Measurements from ENCODE around the gene LBHD1.

The LBHD1 gene

GRCh38 chr11:62712861-62713260, 40.8 kb upstream of the LBHD1 start:
- no peak for TF ChIP-seq CTCF (IDR thresholded peaks at IDR 0.05; ENCODE audit: insufficient read depth, missing control alignments)
- no peak for FAIRE-seq
- DNase-seq (ENCODE audit: insufficient read length, low spot score): no peak

- FAIRE-seq (no peak), DNase-seq (ENCODE audit: insufficient read length, low spot score) (no peak)
- no peak for TF ChIP-seq CTCF (IDR thresholded peaks at IDR 0.05; ENCODE audit: insufficient read depth, missing control alignments)
Measured at GRCh38 chr11:62712276-62712812, 40.3 kb upstream of the LBHD1 start.

GRCh38 chr11:62710001-62710345, 37.9 kb upstream of the LBHD1 start:
- DNase-seq (ENCODE audit: insufficient read length, low spot score) (no peak), FAIRE-seq (no peak)
- TF ChIP-seq CTCF (IDR thresholded peaks at IDR 0.05; ENCODE audit: insufficient read depth, missing control alignments): no peak

DNA sequence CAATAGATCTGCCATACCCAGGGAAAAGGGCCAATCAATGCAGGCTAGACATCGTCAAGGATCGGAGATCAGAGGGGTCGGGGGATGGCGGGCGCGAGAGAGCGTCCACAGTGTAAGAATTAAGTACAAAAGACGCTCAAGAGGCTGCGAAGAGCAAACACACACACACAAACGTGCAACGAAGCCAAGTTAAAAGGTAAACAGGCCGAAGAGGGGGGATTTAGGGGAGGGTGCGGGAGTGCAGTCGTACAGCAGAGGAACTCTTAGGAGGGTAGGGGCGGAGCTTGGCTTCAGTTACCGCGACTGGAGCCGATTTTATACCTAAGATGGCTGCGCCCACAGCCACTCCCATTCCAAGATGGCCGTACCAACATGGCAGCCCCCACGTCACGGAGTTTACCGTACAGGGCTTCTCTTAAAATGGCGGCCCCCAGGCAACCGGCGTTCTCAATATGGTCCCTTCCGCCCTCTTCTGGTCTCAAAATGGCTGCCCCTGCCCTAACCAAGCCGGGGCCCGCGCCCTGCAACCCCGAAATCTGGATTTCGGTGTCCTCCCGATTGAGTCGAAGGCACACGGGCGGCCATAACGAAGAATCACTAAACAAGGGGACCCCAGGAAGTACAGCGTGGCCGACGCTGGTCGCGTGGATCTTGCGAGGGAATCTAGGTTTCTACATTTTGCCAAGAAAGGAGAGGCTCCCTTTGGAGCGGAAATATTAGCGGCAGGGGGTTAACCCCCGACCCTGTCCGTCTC, 37.4 kb upstream of the LBHD1 start:
- no peak for FAIRE-seq
- TF ChIP-seq CTCF (IDR thresholded peaks at IDR 0.05; ENCODE audit: insufficient read depth, missing control alignments): no peak
- DNase-seq (ENCODE audit: insufficient read length, low spot score): peak; percentile 75

- DNase-seq (ENCODE audit: insufficient read length, low spot score) (no peak), FAIRE-seq (no peak)
- no peak for TF ChIP-seq CTCF (IDR thresholded peaks at IDR 0.05; ENCODE audit: insufficient read depth, missing control alignments)
Measured at GRCh38 chr11:62708793-62709192, 36.7 kb upstream of the LBHD1 start.

DNA sequence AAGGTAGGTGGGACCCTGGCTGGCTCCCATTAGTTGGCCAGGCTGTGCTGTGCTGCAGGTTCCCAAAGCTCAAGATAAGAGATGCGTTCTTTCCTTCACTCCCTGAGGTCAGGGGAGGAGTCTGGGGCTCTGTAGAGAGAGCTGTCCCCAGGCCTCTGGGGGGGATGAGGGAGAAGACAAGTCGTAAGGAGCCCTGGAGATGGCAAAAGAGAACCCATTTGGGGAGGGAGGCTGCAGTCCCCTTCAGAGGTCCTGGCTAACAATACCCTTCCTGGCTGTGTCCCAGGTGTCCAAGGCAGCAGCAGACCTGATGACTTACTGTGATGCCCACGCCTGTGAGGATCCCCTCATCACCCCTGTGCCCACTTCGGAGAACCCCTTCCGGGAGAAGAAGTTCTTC, 36.3 kb upstream of the LBHD1 start:
- DNase-seq (ENCODE audit: insufficient read length, low spot score) (no peak), FAIRE-seq (no peak)
- no peak for TF ChIP-seq CTCF (IDR thresholded peaks at IDR 0.05; ENCODE audit: insufficient read depth, missing control alignments)

GRCh38 chr11:62707277-62707861, 35.3 kb upstream of the LBHD1 start, which contains the start of the genes BSCL2 and GNG3:
TSS of gene BSCL2 (minus strand) at chr11:62707424. CDS start at chr11:62707195, 229 bp downstream.
TSS of gene GNG3 (plus strand) at chr11:62707676. CDS start at chr11:62708296, 620 bp downstream.
- no peak for FAIRE-seq
- no peak for DNase-seq (ENCODE audit: insufficient read length, low spot score)
- no peak for TF ChIP-seq CTCF (IDR thresholded peaks at IDR 0.05; ENCODE audit: insufficient read depth, missing control alignments)

Data from D721Med (cell line).